Measurements from ENCODE around the gene PSTPIP2.

DNA sequence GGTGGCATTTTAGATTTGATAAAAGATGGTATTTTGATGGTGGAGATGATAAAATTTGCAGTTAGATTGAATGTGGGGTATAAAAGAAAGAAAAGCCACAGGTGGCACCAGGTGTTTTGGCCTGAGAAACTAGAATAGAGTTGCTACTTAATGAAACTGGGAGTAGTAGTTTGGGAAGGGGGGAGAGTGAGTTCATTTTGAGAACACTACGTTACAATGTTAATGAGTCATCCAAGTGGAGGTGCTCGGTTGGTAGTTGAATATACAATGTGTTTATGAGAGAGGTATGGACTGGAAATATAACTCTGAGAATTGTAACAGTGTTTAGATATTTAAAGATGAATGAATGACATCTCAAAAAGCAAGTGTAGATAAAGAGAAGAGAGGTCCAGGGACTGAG is 131.3 kb downstream of the PSTPIP2 start:
- TF ChIP-seq, protein P1, sequence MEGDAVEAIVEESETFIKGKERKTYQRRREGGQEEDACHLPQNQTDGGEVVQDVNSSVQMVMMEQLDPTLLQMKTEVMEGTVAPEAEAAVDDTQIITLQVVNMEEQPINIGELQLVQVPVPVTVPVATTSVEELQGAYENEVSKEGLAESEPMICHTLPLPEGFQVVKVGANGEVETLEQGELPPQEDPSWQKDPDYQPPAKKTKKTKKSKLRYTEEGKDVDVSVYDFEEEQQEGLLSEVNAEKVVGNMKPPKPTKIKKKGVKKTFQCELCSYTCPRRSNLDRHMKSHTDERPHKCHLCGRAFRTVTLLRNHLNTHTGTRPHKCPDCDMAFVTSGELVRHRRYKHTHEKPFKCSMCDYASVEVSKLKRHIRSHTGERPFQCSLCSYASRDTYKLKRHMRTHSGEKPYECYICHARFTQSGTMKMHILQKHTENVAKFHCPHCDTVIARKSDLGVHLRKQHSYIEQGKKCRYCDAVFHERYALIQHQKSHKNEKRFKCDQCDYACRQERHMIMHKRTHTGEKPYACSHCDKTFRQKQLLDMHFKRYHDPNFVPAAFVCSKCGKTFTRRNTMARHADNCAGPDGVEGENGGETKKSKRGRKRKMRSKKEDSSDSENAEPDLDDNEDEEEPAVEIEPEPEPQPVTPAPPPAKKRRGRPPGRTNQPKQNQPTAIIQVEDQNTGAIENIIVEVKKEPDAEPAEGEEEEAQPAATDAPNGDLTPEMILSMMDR (IDR thresholded peaks at IDR 0.05): no peak
- TF ChIP-seq POLR2AphosphoS5 (IDR thresholded peaks at IDR 0.05) (no peak), POLR2A (IDR thresholded peaks at IDR 0.05) (no peak), EP300 (IDR thresholded peaks at IDR 0.05) (no peak)

All from gastroesophageal sphincter (tissue), 3 donors.